ENCODE measurements around the gene ELMO1. TPM values are rescaled to one million over a fixed set of nuclear protein-coding genes. Genes with fewer than 3 reads are reported as not detected.

Gene ELMO1
- total and polyA plus RNA-seq, 2 of the 13 experiments (the other 11 are each of a cell fraction or from before 2014, with no cell fraction given), result 0.11 to 0.17 TPM

GRCh38 chr7:36972140-36972518, 476.5 kb downstream of the ELMO1 start (continued):
- peak; percentile 82 for TF ChIP-seq HOMEZ (CRISPR knock-in tag; IDR thresholded peaks at IDR 0.05; ENCODE audit: low read depth)
- no peak for TF ChIP-seq MLXIP (CRISPR knock-in tag; IDR thresholded peaks at IDR 0.05; ENCODE audit: borderline replicate concordance)
- TF ChIP-seq GPBP1L1 (CRISPR knock-in tag; IDR thresholded peaks at IDR 0.05), result no peak
- TF ChIP-seq PTBP1 (IDR thresholded peaks at IDR 0.05; ENCODE audit: low read depth, low read length, poor library complexity, severe bottlenecking), result no peak
- no peak for TF ChIP-seq ZNF234 (CRISPR knock-in tag; conservative IDR thresholded peaks at IDR 0.05)
- TF ChIP-seq SRSF9 (IDR thresholded peaks at IDR 0.05; ENCODE audit: borderline replicate concordance, insufficient read depth, low read depth, low read length, poor library complexity, severe bottlenecking), result no peak
- 0 out of 2 replicates have a peak, but pooled peaks have one; percentile 80 for TF ChIP-seq EHMT2 (IDR thresholded peaks at IDR 0.05; ENCODE audit: borderline replicate concordance, low read depth, low read length)
- peak; percentile 57; the same call in 1 of the 2 replicates for TF ChIP-seq RCOR2 (CRISPR knock-in tag; IDR thresholded peaks at IDR 0.05)
- TF ChIP-seq ZBTB8A (CRISPR knock-in tag; IDR thresholded peaks at IDR 0.05; ENCODE audit: borderline replicate concordance, low read depth), result no peak
- no peak for TF ChIP-seq TSC22D2 (CRISPR knock-in tag; IDR thresholded peaks at IDR 0.05; ENCODE audit: borderline replicate concordance)
- TF ChIP-seq SOX6 (IDR thresholded peaks at IDR 0.05), result no peak
- TF ChIP-seq SOX6 (CRISPR knock-in tag; IDR thresholded peaks at IDR 0.05), result peak; percentile 78
- TF ChIP-seq MXI1 (IDR thresholded peaks at IDR 0.05; ENCODE audit: borderline replicate concordance, low read depth, low read length), result no peak
- TF ChIP-seq PITX1 (CRISPR knock-in tag; IDR thresholded peaks at IDR 0.05), result peak; percentile 91
- TF ChIP-seq KDM1A (CRISPR knock-in tag; IDR thresholded peaks at IDR 0.05), result peak; percentile 43; the same call in 1 of the 2 replicates
- TF ChIP-seq ZNF512 (CRISPR knock-in tag; IDR thresholded peaks at IDR 0.05), result no peak
- TF ChIP-seq ARNT2 (CRISPR knock-in tag; IDR thresholded peaks at IDR 0.05; ENCODE audit: low read depth), result no peak
- no peak for TF ChIP-seq ZNF605 (CRISPR knock-in tag; IDR thresholded peaks at IDR 0.05)
- TF ChIP-seq FOXK1 (CRISPR knock-in tag; IDR thresholded peaks at IDR 0.05; ENCODE audit: borderline replicate concordance, low read depth), result peak; percentile 88; the same call in 1 of the 2 replicates
- TF ChIP-seq ZNF672 (CRISPR knock-in tag; IDR thresholded peaks at IDR 0.05), result no peak
- TF ChIP-seq MIER3 (CRISPR knock-in tag; IDR thresholded peaks at IDR 0.05; ENCODE audit: borderline replicate concordance), result peak; percentile 82; the same call in 1 of the 2 replicates
- TF ChIP-seq ZNF616 (CRISPR knock-in tag; IDR thresholded peaks at IDR 0.05; ENCODE audit: low read depth), result no peak
- no peak for TF ChIP-seq AKAP8 (CRISPR knock-in tag; IDR thresholded peaks at IDR 0.05)
- TF ChIP-seq ZNF331 (CRISPR knock-in tag; IDR thresholded peaks at IDR 0.05), result no peak
- TF ChIP-seq NCOA2 (CRISPR knock-in tag; IDR thresholded peaks at IDR 0.05), result peak; percentile 98
- TF ChIP-seq FOXK2 (IDR thresholded peaks at IDR 0.05), result no peak

Measured in HepG2 (cell line).